HEK293 (cell line): Measurements from ENCODE around the gene OR13H1.
"Not testable (repeated sequence)": the region's sequence is repeated elsewhere in the genome, so short reads cannot be mapped to it uniquely, and the experiment has no call there.

Experiments used
- CTCF ChIA-PET: fragments of 350-600 bp; formaldehyde crosslinking; extraction: SDS; loops from one replicate; lab custom pipeline; 2021; ENCODE audit warnings: antibody characterized with exemption; lab: Yijun Ruan, JAX
- POLR2A ChIA-PET: fragments of 300-600 bp; formaldehyde crosslinking; extraction: SDS; loops from one replicate; lab custom pipeline; 2020; ENCODE audit warnings: antibody characterized with exemption, inconsistent platforms; lab: Yijun Ruan, JAX
- H3K27ac ChIP-seq: fragments of 200-500 bp; sonication (Bioruptor generic); 2 replicates; pipeline ENCODE4 v1.5.1; 2014; ENCODE audit warnings: low read depth, low read length, control low read depth, inconsistent platforms; ENCODE audit errors: extremely low read depth
- H3K36me3 ChIP-seq, 2 experiments: fragments of 200-500 bp in 1 of 2; sonication (Bioruptor generic) in 1 of 2; 1 replicate in 1 of 2; 2 replicates in 1 of 2; pipeline ENCODE4 v1.5.1; 2014 to 2017; ENCODE audit warnings: inconsistent platforms in 2 of 2, low read length in 2 of 2; ENCODE audit not compliant: control insufficient read depth in 2 of 2, insufficient read depth in 1 of 2
- H3K4me1 ChIP-seq: fragments of 200-500 bp; sonication (Bioruptor generic); 2 replicates; pipeline ENCODE4 v1.5.1; 2014; ENCODE audit warnings: mild to moderate bottlenecking, low read length, inconsistent platforms; ENCODE audit not compliant: control insufficient read depth, insufficient read depth
- H3K4me3 ChIP-seq: 2 replicates; pipeline ENCODE4 v1.5.1; 2011; ENCODE audit warnings: low read depth, mild to moderate bottlenecking, control low read depth, low read length, moderate library complexity
- H3K9me3 ChIP-seq: fragments of 200-500 bp; sonication (Bioruptor generic); 2 replicates; pipeline ENCODE4 v1.5.1; 2014; ENCODE audit warnings: low read depth, low read length, inconsistent platforms; ENCODE audit not compliant: control insufficient read depth, insufficient read depth
- GLIS1 ChIP-seq: fragments of 450-650 bp; formaldehyde crosslinking; IDR thresholded peaks from 2 replicates; pipeline ENCODE4 v1.5.1; 2016; ENCODE audit warnings: missing biosample characterization, missing genetic modification characterization
- HOXA7 ChIP-seq: sonication (generic); formaldehyde crosslinking; IDR thresholded peaks from 2 replicates; pipeline ENCODE4 v1.8.1; 2022; ENCODE audit warnings: missing genetic modification reagents, borderline replicate concordance
- OVOL3 ChIP-seq: fragments of 450-650 bp; formaldehyde crosslinking; IDR thresholded peaks from 2 replicates; pipeline ENCODE4 v1.5.1; 2016; ENCODE audit warnings: missing biosample characterization, missing genetic modification characterization
- RBAK ChIP-seq: fragments of 450-650 bp; formaldehyde crosslinking; IDR thresholded peaks from 2 replicates; pipeline ENCODE4 v1.5.1; 2016; ENCODE audit warnings: missing biosample characterization, missing genetic modification characterization
- SP2 ChIP-seq: fragments of 450-650 bp; formaldehyde crosslinking; IDR thresholded peaks from 2 replicates; pipeline ENCODE4 v1.5.1; 2016; ENCODE audit warnings: missing biosample characterization, missing genetic modification characterization
- ZBTB49 ChIP-seq: fragments of 450-650 bp; formaldehyde crosslinking; IDR thresholded peaks from 2 replicates; pipeline ENCODE4 v1.5.1; 2016; ENCODE audit warnings: missing biosample characterization, missing genetic modification characterization, low read depth
- ZNF133 ChIP-seq: fragments of 450-650 bp; formaldehyde crosslinking; IDR thresholded peaks from 2 replicates; pipeline ENCODE4 v1.5.1; 2016; ENCODE audit warnings: missing biosample characterization, missing genetic modification characterization
- ZNF140 ChIP-seq: fragments of 450-650 bp; formaldehyde crosslinking; IDR thresholded peaks from 2 replicates; pipeline ENCODE4 v1.5.1; 2016; ENCODE audit warnings: missing biosample characterization, missing genetic modification characterization
- ZNF248 ChIP-seq: fragments of 450-650 bp; formaldehyde crosslinking; IDR thresholded peaks from 2 replicates; pipeline ENCODE4 v1.5.1; 2017; ENCODE audit warnings: missing biosample characterization, missing genetic modification characterization
- ZNF280D ChIP-seq: fragments of 450-650 bp; formaldehyde crosslinking; IDR thresholded peaks from 2 replicates; pipeline ENCODE4 v1.5.1; 2016; ENCODE audit warnings: missing biosample characterization, missing genetic modification characterization
- ZNF354C ChIP-seq: fragments of 450-650 bp; formaldehyde crosslinking; IDR thresholded peaks from 2 replicates; pipeline ENCODE4 v1.5.1; 2016; ENCODE audit warnings: missing biosample characterization, missing genetic modification characterization, low read depth, borderline replicate concordance
- ZNF37A ChIP-seq: fragments of 450-650 bp; IDR thresholded peaks from 2 replicates; pipeline ENCODE4 v1.5.1; 2018; ENCODE audit warnings: missing biosample characterization, missing genetic modification characterization
- ZNF530 ChIP-seq: fragments of 450-650 bp; formaldehyde crosslinking; IDR thresholded peaks from 2 replicates; pipeline ENCODE4 v1.5.1; 2016; ENCODE audit warnings: low read depth, missing biosample characterization, missing genetic modification characterization
- ZNF555 ChIP-seq: fragments of 450-650 bp; formaldehyde crosslinking; conservative IDR thresholded peaks from 2 replicates; pipeline ENCODE4 v1.5.1; 2017; ENCODE audit warnings: missing biosample characterization, mild to moderate bottlenecking, missing genetic modification characterization, inconsistent platforms
- ZNF692 ChIP-seq: fragments of 450-650 bp; formaldehyde crosslinking; IDR thresholded peaks from 2 replicates; pipeline ENCODE4 v1.5.1; 2016; ENCODE audit warnings: missing biosample characterization, missing genetic modification characterization
- ZNF707 ChIP-seq: fragments of 450-650 bp; formaldehyde crosslinking; IDR thresholded peaks from 2 replicates; pipeline ENCODE4 v1.5.1; 2016; ENCODE audit warnings: missing biosample characterization, missing genetic modification characterization
- ZXDB ChIP-seq: fragments of 450-650 bp; formaldehyde crosslinking; IDR thresholded peaks from 2 replicates; pipeline ENCODE4 v1.5.1; 2016; ENCODE audit warnings: missing biosample characterization, missing genetic modification characterization

OR13H1 gene

GRCh38 chrX:131543774-131544173 is at the start of gene OR13H1:
TSS of gene OR13H1 (plus strand) at chrX:131544074. CDS start at chrX:131544074, 0 bp downstream.
- Histone ChIP-seq H3K4me1 (no peaks in the 10 kb centered on the region), H3K9me3 (no peaks in the 10 kb centered on the region), H3K4me3 (no peak within 1 kb of the TSS), H3K27ac (no peak within 1 kb of the TSS), H3K36me3 (no peaks in the 10 kb centered on the region)
- CTCF ChIA-PET = no interaction called here
- POLR2A ChIA-PET = no interaction called here
- TF ChIP-seq ZNF140 (tag by site-specific recombination) (no peak), GLIS1 (no peak), ZNF707 (tag by site-specific recombination) (no peak), ZNF354C (tag by site-specific recombination) (no peak), ZNF530 (no peak), ZNF133 (tag by site-specific recombination) (no peak), ZNF37A (no peak), ZNF555 (tag by site-specific recombination) (no peak), ZNF248 (tag by site-specific recombination) (no peak), ZXDB (tag by site-specific recombination) (no peak), SP2 (tag by site-specific recombination) (no peak), HOXA7 (no peak), ZBTB49 (tag by site-specific recombination) (no peak), RBAK (tag by site-specific recombination) (no peak), ZNF280D (no peak), ZNF692 (no peak), OVOL3 (no peak)
- TF ChIP-seq, all 188 proteins: peak for 0

- H3K4me3 ChIP-seq, CTCF ChIA-PET, H3K4me1 ChIP-seq, POLR2A ChIA-PET, H3K27ac ChIP-seq, H3K9me3 ChIP-seq, H3K36me3 ChIP-seq: not testable (repeated sequence)
These were observed 42.3 kb upstream of the OR13H1 start for GRCh38 chrX:131501556-131501955.
